HG02943 (cell line): ENCODE data around the gene FHL2.

Experiments
- ATAC-seq: cut with Tn5 transposase; IDR thresholded peaks from one replicate; pipeline ENCODE4 v1.9.1; 2021; ENCODE audit warnings: mild to moderate bottlenecking, low read depth, moderate library complexity; ENCODE audit not compliant: unreplicated experiment

FHL2 gene

DNA sequence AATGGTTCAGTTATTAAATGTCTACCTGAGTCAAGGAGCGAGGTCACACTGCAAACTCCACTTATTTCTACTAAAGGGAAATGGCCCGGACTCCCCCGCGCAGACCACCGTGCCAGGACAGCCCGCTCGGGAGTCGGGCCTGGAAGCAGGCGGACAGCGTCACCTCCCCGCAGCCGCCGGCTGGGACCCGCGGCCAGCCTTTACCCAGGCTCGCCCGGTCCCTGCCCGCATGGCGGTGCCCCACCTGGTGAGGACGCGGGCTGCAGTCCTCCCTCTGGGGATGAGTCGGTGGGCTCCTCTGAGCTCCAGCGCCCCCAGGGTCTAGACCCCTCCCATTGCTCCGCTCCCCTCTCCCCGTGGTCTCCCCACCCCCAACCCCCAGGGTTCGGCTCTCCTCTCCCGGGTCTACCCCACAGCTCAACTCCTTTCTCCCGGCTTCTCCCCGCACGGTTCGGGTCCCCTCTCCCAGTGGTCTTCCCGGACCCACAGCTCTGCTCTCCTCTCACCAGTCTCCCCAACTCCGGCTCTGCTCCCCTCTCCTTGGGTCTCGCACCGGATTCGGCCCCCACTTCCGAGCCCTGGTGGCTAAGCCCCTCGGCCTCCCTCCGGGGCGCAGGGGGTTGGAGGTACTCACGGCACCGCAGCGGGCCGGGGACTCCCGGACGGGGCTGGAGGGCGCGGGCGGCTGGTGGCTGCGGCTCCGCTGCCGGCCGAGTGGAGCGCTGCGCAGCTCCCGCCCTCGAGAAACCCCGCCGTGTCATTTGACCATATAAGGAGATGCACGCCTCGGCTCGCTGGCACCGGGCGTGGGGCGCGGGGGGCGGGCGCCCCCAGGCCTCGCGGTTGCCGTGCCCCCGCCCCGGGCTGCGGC is at the start of gene FHL2:
FHL2 (minus strand) TSS at position 716 of the 871 bp plus-strand sequence. CDS start 12,535 bp downstream, outside the sequence.
- ATAC-seq = peak; percentile 100

- no peak for ATAC-seq
Measured at GRCh38 chr2:105447476-105447875, 48.6 kb upstream of the FHL2 start.

- ATAC-seq = no peak
Measured at GRCh38 chr2:105446501-105446900, 47.6 kb upstream of the FHL2 start.

GRCh38 chr2:105445976-105446375 is 47.1 kb upstream of the FHL2 start:
- ATAC-seq = no peak

- no peak for ATAC-seq
Measured at GRCh38 chr2:105445498-105445897, 46.6 kb upstream of the FHL2 start.

DNA sequence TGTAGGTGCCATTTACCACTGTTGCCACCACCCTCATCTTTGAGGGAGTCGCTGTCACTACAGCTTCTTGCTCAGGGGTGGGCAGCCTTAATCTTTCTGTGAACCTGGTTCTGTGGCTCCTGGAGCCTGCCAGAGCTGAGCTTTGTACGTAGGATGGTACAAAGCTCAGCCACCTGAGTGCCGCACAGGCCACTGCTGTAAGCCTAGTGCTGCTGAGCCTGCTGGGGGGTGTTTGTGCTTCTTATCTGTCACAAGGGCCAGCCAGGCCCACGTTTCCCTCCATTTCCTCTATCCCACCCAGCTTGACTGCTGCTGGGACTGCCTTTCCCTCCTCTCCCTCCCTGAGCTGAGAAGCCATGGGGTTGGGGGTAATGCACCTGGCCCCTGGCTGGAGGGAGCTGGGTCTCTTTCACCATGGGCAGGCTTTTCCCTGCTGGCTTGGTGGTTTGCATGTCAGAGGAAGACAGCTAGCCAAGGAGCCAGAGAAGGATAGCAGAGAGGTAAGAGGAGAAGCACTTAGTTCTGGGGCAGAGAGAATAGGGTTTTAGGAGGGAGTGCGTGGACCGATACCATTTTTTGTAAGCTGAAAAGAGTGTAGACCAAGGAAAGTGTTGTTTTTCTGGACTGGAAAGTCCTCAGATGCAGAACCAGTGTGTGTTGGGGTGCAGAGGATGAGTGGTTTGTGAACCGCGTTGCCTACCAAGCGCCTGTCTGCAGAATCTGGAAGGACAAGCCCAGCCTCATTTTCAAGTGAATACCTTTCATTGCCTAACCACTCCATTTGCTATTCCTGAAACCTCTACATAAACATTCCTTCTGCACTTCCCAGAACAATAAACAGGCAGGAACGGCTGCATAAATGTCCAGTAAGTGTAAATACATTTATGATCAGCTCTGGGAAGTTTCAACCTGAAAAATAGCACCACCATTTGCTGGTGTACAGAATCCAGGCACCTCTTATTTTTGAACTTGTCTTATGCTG is 45.1 kb upstream of the FHL2 start:
- no peak for ATAC-seq

GRCh38 chr2:105442721-105443120 is 43.9 kb upstream of the FHL2 start:
- ATAC-seq = no peak

DNA sequence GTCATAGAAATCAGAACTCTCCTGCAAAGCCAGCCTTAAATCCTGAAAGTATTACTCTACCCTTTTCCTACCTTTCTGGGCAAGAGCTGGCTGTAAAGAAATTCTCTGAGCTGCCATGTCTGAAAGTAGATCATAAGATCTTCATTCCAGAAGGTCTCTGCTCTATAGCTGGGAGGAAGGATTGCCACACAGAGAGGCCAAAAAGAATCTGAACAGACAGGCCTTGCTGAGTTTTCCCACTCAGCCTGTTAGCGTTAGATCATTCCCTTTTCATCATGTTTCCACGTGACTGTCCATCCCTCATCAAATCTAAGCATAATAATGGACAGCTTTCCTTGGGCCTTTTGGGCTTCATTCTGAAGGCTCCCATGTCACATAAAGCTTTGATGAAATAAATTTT is 43.2 kb upstream of the FHL2 start:
- ATAC-seq = no peak

- no peak for ATAC-seq
Measured at GRCh38 chr2:105439141-105439540, 40.3 kb upstream of the FHL2 start.

- no peak for ATAC-seq
Measured at GRCh38 chr2:105438104-105438929, 39.5 kb upstream of the FHL2 start.

DNA sequence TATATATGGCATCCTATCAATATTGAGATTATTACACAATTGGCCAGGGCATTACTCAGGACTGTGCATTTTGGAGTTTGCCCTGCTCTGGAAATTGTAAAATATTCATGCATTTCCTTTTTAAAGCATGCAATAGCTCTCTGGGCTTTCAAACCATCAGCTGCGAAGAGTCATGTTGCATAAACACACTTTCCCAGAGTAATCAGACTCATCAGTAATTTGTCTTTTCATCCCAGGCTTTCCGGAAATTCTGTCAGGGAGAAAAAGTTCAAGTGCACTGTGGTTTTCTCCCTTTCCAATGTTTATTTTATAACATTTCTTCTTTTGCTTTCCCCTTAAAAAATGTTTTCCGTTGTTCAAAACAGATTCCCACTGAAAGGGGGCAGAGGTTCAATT is 38.9 kb upstream of the FHL2 start:
- ATAC-seq = no peak

- ATAC-seq = no peak
Measured at GRCh38 chr2:105432749-105433148, 33.9 kb upstream of the FHL2 start.

GRCh38 chr2:105432044-105432399 is 33.2 kb upstream of the FHL2 start:
- no peak for ATAC-seq

DNA sequence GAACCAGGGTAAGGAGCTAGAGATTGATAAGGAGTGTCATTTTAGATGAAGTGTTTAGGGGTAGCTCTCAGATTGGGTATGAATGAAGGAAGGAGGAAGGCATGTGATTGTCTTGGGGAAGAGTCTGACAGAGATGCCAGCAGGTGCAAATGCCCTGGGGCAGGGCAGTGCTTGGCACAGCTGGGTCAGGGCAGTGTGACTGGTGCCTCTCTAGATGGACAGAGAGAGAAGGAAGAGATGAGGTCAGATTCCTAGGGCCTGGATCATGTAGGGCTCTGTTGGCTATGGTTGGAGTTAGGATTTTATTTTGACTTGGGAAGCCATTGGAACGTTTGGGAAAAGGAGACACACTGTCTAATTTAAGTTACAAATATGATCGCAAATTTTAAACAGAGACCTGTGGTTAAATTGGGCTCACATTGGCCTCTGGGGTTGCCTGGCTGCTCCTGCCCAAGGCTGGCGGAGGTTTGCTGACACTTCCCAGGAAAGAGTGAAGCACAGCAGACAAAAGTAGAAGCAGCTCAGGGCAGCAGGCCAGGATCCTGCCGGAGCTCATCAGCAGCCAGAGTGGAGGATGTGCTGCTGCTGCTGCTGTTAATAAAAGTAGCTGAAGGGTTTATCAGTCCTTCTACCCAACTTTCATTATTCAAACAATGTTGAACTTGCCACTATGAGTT is 32.7 kb upstream of the FHL2 start:
- ATAC-seq = no peak

DNA sequence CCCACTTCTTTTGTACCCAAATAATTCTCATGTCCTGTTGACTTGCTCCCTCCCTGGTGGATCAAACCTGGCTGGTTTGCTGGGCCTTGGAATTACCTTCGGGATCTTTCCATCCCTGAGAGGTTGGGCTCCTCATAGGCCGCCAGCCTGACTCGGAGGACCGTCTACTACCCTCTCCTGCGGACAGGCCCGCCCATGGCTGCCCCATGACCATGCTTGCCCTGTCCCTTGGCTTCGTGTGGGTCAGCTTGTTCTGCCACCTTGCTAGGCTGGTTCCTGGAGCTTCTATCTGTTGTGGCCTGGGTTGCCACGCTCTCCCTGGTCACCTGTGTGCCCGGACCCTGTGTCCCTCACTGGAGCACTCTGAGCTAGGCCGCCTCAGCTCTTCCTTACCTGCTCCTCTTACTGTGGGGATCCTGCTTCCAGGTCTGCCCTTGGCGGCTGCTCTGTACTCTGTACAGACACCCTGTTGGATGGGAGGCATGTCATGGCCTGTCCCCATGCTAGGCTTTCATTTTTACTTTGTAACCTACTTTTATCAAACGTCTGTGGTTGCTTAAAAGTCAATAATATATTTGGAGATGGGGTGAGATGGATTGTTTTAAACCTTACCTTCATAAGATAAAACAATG is 29.7 kb upstream of the FHL2 start:
- ATAC-seq = no peak

DNA sequence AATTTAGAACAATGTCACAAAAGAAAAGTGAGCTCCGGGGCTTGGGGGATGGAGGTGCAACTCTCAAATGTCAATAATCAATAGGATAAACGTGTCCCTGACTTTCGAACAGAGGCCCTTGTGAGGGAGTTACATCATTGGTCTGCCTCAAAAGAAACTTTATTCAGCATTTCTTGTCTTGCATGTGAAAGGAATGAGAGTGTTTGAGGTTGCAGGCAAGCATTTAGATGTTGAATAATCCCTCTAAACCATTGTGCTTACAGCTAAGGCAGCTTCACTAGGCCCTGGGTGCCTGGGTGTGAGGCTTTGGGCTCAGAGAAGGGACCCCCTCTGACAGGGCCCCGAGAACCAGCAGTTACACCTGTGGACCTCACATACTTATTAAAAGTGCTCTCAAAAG is 28.6 kb upstream of the FHL2 start:
- no peak for ATAC-seq

DNA sequence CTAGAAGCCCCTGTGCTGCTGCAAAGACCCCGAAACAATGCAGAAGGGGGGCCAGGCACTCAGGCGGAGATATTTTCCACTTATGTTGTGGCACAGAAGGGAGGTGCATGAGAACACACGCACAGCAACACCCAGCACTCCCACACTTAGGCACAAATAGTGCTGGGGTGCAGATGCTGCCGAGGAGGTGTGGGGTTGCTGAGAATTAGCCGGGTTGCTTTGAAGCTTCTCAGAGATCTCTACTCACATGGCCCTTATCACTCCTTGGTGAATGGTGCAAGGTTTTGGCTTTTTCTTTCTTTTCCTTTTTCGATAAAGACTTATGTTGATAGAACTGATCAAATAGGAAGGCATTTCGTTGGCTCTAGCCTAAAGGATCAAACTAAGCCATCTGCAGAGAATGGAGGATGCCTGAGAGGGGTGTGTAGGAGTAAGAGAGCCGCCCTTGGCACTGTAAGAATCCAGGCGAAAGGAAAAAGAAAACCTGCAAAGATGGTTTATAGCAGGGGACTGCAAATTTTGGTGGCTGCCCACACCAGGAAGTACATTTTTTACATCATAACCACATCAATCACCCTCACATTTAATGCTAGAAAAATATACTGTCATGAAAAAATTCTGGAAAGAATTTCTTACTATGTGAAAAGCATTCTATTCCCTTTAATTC is 27.9 kb upstream of the FHL2 start:
- ATAC-seq = no peak

DNA sequence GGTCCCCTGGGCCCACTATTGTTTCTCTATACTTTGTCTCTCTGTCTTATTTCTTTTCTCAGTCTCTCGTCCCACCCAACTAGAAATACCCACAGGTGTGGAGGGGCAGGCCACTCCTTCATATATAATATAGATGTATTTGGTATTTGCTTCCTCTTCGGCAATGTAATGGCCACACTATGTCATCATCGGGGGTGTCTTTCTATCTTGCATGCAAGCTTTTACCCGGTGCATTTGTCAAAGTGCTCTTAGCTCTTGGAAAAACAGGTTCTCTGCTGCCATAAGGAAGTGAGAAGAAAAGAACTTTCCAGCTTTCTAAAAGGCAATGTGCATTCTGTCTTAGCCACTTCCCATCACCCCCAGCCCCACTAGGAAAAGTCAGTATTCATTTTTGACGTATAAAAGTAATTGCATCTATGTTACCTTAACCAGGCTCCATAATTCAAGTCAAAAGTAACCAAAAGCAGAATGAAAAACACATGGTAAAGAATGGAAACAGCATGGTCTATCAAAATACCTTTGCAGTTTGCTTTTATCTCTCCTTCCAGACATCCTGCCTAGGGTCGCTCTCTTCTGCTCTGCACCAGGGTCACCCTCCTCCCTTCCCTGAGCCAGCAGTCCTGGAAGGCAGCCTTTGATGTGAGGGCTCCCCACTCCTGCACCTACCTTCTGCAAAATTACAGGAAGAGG is 27.2 kb upstream of the FHL2 start:
- no peak for ATAC-seq
